ENCODE results near the gene BBLN.
A peak's percentile ranks its signal among the peaks of the same experiment; 100 is the strongest.

The BBLN gene

DNA sequence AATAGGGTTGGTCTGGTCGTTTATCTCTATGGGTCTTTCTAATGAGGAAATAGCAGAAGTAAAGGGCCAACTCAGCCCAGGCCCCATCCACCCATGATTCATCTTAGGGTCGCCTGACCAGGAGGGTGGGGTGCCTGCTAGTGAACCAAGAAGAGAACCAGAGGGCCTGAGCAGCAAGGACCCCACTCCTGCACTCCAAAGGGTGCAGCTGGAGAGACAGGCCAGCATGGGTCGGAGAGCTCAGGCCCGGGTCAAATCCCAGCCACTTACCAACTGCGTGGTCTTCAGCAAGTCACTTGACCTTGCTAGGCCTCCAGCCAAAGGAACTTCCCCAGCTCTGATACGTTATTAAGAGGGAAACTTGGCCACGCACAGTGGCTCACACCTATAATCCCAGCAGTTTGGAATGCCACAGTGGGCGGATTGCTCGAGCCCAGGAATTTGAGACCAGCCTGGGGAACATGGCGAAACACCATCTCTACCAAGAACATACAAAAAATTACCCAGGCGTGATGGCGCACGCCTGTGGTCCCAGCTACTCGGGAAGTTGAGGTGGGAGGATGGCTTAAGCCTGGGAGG lies 4.3 kb downstream of the BBLN start:
- no peak for DNase-seq

DNA sequence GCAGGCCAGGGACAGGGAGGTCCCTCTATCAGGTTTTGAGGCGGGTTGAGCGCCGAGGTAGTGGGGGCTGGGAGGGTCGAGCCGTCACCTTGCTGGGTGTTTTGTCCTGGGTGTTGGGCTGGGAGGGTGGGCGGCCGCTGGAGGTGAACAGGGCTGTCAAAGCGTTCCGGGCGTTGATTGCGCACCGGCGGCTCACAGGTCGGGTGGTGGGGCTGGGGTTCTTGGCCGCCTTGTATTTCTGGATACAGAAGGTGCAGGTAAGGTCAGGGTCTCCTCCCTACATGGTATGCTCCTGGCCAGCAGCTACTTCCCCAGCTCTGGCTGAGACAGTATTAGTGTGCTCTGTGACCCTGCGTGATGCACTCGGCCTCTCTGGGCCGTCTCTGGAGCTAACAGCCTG lies 6.1 kb downstream of the BBLN start:
- no peak for DNase-seq

DNA sequence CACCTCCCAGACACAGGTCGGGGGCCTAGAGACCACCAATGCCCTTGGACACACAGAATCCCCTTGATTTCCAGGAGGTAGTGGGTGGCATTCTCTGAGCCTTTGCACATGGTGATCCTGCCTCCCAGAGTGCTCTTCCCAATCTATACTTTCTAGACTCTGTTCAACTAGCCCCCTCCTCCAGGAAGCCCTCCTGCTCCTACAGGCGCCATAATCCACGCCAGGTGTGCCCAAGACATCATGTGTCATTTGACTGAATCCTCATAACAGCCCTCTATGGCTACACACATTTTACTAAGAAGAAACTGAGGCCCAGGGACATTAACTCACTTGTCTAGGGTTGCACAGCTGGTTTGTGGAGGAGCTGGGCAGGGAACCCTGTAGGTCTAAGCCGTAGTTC lies 7.1 kb downstream of the BBLN start:
- DNase-seq = no peak

DNA sequence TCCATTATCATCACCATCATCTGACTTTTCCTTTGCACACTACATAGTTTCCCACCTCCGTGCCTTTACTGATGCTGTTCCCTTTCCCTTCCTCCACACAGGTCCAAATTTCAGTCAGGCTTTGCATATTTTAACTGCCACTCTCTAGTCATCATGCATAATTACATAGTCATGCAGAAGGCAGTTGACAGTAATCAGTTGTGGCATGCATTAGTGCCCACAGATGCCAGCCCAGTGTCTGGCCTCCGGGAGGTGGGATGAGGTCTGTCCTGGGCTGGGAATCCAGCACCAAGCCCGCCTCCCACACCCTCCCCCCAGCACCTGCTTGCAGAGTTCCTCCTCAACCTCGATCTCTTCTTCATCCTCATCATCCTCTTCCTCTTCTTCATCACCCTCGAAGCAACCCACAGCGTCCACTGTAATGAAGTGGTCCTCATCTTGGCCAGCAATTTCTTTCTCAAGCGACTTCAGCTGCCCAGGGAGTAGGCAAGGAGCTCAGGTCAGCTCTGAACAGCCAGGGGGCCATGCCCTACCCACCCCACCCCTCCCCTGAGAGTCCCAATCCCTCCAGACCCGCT lies 8.8 kb downstream of the BBLN start:
- DNase-seq = no peak

DNA sequence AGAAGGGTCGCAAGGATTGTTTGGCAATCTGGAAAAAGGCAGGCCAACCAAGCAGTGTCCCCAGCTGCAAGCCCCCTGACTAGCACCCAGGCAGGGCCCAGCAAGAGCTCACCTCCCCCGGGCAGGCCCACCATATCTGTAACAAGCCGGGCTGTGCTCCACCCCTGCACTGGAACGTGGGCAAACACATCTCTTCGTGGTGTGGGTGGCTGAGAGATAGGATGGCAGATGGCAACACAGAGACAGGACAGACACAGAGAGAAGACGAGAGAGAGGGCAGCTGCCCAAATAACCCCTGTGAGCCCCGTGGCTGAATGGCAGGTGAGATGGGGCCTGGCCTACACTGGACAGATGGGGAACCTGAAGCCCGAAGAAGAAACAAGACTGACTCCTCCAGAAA lies 9.4 kb downstream of the BBLN start:
- no peak for DNase-seq

DNA sequence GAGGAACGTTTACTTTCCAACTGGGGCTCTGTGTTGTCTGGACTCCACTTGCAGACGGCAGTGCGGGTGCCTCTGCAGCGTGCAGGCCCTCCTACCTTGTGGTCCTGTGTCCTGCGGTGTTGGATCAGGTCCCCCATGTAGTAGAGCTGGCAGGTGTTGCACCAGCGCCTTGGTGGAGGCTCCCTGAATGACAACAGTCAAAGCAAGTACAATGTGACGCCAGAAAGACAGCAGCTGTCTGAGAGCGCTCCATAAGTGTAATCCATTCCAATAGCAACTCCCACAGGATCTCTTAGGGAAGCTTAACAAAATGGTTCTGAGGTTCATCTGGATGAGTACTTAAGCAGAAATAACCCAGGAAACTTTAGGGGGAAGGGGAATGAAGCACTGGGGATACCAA lies 9.9 kb downstream of the BBLN start:
- no peak for DNase-seq

DNA sequence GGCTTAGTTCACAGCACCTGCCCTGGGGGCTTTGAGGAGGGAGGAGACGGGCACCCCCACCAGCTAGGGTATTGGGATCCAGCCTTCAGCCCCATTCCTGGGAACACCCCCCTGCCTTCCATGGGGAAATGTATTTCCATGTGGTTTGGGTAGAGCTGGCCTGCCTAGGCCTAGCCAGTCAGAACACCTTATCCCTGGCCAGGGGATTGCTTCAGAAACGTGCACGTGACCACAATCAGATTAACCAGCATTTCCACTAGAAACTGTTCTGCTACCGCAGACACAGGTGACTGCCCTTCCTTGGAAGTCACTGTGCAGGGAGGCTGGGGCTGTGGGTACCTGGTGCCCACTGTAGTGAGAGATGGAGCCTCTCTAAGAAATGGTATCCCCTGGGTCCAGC lies 14.0 kb downstream of the BBLN start:
- no peak for DNase-seq

DNA sequence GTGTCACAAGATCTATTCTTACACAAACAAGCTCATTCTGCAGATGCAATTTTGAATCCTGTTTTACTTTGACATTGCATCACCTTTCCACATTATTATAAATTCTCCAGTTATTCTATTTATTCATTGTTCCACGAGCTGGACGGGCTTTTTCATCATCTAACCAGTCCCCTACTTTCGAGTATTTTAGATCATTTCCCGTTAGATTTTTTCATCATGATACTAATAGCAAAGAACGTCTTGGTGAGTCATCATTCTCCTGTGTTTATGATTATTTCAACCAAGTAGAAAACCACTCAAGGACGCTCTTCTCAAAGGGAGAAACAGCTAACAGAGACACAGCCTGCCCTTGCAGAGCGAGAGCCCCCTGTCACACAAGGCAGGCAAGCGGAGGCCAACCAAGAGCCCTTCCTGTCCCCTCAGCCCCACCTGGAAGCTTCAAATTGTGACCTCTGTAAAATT lies 15.1 kb downstream of the BBLN start:
- peak; percentile 29 for DNase-seq

DNA sequence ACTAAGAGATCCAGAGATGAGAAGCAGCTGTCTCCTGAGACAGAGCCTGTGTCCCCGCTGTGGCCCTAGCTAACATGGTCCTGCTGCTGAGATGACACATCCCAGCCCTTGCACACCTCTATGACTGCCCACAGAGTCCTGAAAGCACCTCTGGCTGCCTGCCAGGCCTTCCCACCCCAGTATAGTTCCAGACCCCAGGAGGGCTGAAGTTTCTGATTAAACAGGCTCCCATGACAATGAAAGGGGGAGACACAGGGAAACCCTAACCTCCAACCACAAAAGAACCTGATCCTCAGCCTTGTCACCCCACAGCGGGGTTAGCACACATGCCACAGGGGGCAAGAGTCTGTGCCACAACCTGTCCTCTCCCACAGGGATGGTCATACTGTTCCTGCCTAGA lies 15.7 kb downstream of the BBLN start:
- DNase-seq = no peak

DNA sequence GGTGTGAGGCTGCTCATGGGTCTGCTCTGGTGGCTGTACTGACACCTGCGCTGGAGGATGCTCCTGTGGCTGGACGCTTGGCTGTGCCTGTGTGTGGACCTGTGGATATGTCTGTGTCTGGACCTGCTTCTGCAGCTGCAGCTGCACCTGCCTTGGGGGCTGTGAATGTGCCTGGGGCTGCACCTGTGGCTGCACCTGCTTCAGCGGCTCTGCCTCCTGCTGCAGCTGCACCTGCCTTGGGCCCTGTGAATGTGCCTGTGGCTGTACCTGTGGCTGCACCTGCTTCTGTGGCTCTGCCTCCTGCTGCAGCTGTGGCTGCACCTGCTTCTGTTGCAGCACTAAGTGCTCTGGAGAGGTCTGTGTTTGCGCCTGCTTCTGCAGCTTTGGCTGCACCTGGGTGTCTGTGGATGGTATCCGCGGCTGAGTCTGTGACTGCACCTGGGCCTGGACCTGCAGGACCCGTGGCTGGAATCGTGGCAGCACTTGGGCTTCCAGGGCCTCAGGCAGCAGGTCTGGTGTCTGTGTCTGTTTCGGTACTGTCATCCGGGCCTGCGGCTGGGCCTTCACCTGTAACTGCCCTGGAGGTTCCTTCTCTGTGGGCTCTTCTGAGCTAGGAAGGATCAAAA lies 18.9 kb downstream of the BBLN start:
- no peak for DNase-seq

DNA sequence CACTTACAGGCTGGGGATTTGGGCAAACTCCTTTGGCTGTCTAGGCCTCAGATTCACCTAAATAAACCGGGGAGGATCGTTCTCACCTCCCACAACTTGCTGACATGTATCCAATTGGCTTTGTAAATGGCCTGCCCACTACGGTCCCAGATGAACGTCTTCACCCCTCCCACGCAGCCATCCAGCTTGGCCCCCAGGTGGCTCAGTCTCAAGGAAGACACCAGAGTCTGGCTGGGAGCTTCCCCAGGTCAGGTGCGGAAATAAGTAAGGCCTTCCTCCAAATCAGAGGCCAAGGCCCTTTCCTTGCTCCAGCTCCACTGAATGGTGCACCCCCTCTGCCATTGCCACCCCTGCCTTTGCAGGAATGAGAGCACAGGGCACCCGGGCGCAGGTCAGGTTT lies 19.9 kb downstream of the BBLN start:
- DNase-seq = no peak

DNA sequence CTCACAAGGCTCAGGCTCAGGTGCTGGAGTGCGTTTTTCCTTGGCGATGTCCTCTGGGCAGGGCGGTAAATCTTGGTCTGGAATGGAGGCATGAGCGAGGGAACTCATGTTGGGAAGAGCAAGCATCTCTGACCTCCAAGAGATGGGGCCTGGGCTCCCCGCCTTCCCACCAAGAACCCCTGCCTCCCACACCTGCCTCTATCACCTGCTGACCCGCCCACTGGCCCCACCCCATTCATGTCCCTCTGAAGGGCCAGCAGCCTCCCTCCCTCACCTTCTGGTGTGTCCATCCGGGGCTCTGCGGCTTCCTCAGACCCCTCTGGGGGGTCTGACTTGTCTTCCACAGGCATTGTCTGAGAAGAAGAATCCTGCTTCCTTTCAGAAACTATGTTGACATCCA lies 20.4 kb downstream of the BBLN start:
- DNase-seq = no peak

DNA sequence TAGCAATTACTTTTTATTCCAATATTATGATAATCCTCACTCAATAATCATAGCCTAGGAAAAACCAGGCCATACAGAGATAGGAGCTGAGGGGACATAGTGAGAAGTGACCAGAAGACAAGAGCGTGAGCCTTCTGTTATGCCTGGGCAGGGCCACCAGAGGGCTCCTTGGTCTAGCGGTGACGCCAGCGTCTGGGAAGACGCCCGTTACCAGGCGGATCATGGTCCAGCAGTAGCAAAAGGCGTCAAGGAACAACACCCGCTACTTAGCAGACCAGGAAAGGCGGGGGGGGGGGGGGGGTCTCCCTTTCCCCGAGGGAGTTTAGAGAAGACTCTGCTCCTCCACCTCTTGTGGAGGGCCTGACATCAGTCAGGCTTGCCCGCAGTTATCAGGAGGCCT lies 21.4 kb downstream of the BBLN start:
- DNase-seq = peak; percentile 33

DNA sequence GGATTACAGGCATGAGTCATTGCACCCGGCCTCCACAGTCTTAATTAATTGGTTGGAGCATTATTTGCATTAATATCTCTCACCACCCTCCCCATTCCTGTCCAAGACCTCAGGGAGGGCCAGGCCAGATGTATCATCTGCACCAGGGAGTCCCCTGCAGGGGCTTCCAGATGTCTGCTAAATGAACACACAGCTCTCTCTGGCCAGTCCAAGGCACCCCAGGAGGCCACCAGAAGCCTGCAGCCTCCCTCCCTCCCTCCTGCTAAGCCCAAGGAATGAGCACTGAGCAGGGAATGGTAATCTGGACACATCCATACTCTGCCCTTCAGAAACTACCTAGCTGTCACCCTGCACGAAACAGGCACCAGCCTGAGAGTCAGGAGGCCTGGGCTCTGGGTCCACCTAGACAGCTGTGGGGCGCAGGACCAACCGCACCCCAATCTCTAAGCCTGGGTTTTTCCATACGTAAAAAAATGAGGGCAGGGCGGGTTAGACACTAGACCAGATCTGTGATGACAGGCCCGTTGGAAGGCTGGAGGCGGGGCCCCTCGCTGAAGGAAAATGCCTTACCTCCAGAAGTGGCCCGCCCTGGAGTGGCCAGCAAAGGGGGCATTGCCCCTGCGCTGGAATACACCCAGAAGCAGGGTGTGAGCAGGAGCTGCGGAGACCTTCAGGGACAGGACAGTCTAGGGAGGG lies 23.0 kb downstream of the BBLN start:
- DNase-seq = no peak

DNA sequence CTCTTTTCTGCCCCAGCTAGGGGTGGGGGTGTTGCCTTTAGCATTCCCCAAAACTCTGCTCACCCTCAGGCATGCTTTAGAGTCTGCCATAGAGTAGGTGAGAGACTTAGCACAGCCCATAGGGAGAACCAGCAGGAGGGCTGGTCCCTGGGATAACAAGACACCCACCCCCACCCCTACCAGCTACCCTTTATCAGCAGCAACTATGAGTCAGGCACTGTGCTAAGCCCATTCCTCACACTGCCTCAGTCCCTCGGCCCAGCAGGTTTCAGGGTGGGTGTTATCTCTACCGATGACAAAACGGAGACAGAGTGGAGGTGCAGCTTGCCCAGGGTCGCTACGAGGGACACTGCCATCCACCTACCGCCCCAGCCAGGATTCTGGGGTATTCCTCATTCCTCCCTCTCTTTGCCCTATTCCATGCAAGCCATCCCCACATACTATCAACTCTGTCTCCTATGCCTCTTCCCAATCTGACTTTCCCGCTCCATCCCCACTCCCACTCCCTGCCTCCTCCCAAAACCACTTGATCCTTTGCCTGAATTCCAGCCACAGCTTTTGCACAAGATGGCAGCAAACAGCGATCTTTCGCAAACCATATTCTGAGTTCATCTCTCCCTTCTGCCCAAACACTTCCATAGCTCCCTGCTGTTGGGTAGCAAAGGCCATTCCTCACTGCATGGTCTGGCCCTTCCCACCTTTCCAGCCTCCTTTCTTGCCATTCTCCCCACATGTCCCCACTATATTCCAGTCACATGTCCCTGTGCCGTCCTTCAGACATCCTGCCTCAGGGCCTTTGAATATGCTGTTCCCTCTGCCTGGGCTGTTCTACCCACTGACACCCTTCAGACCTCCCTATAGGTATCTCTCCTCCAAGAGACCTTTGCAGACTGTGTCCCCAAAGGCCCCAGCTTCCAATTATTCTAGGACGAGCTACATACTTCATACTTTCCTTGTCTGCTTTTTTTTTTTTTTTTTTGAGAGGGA lies 26.2 kb downstream of the BBLN start:
- no peak for DNase-seq

DNA sequence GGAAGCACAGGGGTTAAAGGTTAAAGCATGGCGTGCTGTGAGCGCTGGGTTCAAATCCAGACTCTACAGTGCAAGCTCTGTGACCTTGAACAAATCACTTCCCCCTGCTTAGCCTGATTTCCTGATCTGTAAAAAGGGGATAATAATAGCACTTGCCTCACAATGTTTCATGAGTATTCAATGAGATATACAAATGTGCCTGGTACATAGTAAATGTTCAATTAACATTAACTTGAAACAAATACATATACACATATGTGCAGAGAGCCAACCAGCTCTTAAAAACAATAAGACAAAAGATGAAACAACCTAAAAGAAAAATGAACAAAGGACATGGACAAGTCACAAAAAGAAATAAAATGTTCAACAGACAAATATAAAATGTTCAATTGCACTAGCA lies 27.3 kb downstream of the BBLN start:
- no peak for DNase-seq

DNA sequence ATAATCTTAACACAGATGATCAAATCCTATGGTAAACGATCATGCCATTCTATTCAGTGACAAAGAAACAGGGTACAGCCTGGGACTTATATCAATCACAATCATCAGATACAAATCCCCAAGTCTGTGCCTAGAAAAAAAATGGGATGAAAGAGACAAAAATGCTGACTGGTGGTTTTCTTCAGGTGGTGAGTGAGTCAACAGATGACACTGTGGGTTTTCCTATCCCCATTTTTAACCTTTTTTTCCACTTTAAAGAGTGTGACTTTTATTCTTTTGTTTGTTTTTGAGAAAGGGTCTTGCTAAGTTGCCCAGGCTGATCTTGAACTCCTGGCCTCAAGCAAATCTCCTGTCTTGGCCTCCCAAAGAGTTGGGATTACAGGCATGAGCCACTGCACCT lies 28.1 kb downstream of the BBLN start:
- no peak for DNase-seq

DNA sequence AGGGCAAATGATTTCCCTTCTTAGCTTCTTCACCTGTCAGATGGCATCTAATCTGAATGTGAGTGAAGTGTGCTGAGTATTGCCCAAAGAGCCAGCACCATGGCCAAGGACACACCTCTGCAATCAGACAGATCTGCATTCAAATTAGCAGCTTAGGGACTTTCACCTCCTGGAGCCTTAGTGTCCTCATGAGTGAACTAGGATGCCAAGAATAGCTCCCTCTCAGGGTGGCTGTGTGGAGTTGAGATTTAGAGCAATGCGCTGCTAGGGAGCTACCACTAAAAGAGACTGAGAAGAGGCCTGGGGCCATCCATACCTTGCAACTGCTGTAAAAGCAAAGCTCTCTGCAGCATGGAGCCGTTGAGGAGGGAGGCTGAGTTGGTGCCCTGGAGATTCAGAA lies 29.9 kb downstream of the BBLN start:
- DNase-seq = no peak

DNA sequence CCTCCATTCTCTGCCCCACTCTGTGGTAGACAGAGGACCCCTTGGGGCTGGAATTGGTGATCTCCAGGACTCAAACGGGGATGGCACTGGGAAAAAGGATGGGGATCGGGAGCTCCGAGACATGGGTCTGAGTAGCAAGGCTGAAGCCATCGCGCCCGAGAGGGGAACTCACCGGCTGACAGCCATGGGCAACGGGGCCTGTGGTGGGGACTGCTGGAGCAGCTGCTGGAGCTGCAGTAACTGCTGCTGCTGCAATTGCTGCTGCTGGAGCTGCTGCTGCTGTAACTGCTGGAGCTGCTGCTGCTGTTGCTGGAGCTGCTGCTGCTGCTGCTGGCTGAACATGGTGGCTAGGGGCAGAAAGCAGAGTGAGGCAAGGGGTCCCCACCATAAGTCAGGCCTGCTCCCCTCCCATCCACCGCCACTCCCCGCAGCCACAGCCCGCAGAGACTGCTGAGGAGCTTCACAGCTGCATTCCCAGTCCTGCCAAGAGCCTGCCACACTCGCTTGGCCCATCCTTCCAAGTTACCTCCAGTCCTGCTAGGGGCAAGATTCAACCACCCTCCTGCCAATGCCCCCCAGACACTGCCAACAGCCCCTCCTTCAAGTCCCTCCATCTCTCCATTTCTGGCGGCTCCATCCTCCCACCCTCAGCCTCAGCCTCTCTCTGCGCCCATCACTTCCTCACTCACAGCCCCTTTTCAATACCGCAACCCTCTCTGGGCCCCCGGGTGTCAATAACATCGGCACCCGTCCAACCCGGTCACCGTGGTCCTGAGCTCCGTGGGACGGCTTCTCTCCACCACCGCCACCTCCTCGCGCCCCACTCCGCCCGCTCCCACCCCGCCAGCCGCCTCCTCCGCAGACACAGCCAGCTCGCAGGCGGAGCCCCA lies 30.7 kb downstream of the BBLN start:
- DNase-seq = no peak

DNA sequence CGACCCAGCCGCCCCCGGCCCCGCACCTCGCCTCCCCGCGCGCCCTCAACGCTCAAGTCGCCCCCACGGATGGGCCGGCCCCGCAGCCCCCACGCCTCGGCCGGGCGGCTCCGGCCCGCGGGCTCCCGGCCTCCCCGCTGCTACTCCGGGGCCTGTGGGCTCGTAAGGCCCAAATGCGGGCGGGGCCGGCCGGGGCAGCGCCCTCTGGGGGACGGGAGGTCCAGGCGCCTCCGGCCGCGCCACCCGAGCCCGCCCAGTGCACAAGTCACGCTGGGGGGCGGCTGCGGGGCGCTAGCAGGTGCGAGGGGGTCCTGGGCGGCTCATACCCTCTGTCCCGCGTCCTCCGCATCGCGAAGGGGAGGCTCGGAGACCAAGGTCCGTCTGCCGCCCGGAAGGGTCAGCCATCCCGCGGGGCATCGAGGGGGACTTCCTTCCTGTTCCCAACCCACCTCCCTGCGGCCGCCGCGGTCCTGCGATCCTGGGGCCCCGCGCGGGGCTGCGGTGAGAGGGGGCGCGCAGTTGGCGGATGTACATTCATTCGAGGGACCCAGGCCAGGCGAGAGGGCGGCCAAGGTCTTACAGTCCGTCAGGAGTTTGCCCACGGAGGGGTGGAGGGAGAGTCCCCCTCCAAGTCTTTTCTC lies 31.5 kb downstream of the BBLN start, which contains the start of gene CIZ1:
TSS of gene CIZ1 (minus strand) at position 167 of the 641 bp plus-strand sequence. CDS start 715 bp downstream, outside the sequence.
- DNase-seq = peak; percentile 74

Data from fibroblast of skin of right quadriceps (primary cell).